GM19324 (cell line): ENCODE results near the gene SIGLEC9.

ENCODE experiments used
- ATAC-seq: cut with Tn5 transposase; IDR thresholded peaks from one replicate; pipeline ENCODE4 v1.9.1; 2021; ENCODE audit warnings: mild to moderate bottlenecking, moderate library complexity; ENCODE audit not compliant: unreplicated experiment, low FRiP score

The SIGLEC9 gene

DNA sequence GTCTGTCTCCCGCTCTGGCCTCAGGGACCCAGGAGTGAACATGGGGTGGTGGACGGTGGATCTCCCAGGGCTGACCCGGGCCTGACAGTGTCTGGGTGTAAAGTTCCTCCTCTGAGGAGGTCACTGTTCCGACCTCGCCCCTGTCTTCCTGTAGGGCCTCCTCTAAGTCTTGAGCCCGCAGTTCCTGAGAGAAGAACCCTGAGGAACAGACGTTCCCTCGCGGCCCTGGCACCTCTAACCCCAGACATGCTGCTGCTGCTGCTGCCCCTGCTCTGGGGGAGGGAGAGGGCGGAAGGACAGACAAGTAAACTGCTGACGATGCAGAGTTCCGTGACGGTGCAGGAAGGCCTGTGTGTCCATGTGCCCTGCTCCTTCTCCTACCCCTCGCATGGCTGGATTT is at the start of gene SIGLEC9:
Gene SIGLEC9 (plus strand): TSS at position 178 of the 400 bp plus-strand sequence. CDS start 69 bp downstream, at position 247.
- no peak for ATAC-seq

DNA sequence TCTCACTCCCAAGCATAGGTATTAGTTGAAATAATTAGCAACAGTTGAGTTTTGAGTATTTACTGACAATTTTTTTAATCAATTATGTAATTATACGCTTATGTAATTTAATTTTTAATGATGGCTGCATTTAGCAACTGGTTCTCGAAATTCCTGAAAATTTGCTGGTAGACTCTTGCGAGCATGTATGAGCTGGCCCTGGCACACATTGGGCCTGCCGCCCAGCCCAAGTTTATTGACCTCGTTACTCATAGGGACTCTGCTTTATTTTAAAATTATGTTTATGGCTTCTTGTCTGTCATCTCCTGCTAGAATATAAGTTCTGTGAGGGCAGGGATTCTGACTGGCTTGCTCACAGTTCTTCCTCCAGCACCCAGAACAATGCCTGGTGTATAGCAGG is 48.7 kb upstream of the SIGLEC9 start:
- no peak for ATAC-seq

DNA sequence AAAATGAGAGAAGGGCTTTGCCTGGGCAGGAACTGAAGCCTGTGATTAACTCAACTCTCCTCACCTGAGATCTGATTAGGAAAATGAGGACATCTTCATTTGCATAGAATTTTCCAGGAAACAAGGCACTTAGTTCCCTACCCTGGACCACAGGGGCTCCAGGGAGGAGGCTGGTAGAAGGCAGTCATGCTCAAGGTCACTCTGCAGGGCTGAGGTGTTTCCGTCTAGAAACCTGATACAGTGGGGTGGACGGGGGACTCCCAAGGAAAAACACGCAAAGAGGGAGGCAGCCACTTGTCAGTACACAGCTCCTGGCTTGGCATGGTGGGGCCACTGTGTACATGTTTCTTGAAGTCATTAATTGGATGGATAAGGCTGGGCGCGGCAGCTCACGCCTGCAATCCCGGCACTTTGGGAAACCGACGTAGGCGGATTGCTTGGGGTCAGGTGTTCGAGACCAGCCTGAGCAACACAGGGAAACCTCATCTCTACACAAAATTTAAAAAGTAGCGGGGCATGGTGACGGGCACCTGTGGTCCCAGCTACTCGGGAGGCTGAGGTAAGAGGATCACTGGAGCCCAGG is 48.0 kb upstream of the SIGLEC9 start:
- ATAC-seq: no peak

DNA sequence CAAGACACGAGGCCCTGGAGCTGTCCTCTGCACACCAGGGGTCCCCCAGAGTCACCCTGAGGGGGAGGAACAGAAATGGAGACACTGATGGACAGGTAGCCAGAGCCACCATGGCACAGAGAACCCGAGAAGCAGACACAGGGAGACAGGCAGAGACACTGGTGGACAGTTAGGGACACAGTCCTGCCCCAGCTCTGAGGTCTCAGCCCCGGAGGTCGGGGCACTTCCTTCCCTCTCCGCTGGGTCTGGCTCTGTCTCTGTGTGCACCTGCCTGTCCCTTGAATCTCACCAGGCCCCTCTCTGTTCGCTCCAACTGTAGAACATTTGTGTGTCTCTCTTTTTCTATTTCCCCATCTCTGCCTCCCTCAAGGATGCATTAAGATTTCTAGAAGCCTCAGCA is 46.6 kb upstream of the SIGLEC9 start:
- no peak for ATAC-seq

DNA sequence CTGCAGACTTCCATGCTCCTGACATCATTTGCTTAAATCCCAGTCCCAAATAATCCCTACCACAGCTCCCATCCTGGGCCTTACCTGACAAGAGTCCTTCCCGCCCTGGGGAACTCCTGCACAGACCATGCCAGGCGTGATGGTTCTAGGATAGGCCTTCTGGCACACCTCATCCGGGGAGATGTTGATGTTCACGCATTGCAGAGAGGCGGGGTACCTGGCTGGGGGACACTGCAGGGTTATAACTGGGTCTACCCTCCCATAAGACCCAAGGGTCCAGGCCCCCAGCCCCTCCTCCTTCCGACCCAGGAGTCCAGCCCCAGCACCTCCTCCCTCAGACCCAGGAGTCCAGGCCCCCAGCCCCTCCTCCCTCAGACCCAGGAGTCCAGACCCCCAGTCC is 46.0 kb upstream of the SIGLEC9 start:
- no peak for ATAC-seq

DNA sequence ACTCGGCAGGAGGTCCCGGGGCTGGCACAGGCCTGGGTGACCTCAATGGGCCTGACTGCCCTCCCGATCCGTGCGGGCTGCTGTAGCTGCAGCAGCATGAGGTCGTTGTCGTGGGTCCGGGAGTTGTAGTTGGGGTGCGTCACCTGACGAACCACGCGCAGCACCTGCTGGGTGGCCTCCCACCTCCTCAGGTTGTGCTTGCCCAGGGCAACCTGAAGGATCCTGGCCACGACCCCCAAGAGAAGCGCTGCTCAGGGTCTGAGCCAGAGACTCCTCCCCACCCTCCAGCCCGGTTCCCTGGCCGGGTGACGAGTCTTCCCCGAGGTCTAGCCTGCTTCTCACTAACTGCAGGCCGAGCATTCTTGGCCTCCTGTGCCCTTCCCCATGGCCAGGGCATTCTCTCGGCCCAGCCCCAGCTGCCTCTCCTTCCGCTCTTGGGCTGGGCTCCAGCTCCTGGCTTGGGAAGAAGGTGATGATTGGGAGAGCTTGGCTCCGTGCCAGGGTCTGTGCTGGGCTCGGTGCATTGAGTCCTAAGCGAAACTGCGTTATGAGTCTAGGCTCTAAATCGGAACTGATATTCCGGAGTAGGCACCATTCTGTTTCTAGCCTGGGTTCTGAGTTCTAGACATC is 45.1 kb upstream of the SIGLEC9 start:
- ATAC-seq: no peak

DNA sequence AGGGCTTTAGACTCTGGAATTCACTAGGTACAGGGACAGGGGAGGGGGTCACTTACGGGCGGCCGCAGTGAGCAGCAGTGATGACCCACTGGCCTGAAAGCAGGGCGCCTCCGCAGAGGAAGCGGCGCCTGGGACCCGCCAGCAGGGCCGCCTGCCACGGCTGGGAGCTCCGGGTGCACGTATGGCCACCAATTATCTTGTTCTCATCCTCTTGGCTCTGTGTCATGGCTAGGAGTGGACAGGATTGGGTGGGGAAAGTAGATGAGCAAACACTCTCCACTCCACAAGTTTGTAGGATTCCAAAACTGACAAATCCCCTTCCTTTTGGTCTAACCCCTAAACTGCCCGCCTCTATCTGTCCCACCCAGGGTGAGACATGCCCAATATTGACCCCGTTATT is 43.2 kb upstream of the SIGLEC9 start:
- ATAC-seq: no peak

DNA sequence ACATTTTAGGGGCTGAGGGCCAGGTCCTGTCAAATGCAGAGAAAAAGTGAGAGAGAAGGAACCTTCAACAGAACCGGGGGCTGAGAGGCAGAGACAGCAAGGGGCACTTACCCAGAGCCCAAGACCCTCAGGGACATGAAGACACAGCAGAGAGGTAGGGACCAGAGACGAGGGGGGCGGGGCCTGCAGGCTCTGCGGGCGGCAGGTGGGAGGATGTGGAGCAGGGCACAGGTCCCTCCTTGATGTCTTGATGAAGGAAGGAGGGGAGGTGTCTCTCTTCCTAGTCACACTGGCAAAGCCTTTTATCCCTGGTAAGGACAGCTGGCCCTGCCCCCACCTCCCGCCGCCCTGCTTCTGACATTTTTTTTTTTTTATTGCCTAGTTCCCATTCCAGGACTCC is 42.1 kb upstream of the SIGLEC9 start, which contains the start of gene KLK14:
Gene KLK14 (minus strand): TSS at position 277 of the 400 bp plus-strand sequence. CDS start 273 bp downstream, at position 4.
- ATAC-seq: no peak

DNA sequence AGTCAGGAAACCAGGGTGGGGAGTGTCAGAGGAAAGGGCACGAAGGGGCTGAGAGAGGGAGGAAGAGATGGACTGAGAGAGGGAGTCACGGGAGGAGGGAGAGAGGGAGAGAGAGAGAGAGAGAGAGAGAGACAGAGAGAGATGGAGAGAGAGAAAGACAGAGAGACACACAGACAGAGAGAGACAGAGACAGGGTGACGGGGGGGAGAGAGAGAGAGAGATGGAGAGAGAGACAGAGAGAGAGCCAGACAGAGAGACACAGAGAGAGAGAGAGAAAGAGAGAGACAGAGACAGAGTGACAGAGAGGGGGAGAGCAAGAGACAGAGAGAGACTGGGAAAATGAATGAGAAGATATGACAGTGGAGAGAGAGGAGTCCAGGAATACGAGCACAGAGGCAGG is 41.5 kb upstream of the SIGLEC9 start:
- ATAC-seq: no peak

DNA sequence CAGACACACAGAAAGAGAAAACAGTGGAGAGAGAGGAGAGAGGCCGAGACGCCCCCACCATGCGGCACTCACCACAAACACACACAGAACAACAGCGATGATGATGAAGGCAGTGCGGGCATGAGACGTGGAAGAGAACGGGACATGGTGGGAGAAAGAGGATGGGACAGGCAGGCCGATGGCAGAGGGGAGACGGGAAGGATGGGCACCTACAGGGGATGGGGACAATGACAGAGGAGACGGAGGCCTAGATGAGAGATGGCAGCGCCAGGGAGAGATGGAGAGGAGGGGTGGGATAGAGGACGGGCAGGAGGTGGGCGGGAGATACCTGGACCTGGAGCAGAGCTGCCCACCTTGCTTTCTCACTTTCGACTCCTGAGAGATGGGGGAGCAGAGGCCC is 40.9 kb upstream of the SIGLEC9 start:
- no peak for ATAC-seq

DNA sequence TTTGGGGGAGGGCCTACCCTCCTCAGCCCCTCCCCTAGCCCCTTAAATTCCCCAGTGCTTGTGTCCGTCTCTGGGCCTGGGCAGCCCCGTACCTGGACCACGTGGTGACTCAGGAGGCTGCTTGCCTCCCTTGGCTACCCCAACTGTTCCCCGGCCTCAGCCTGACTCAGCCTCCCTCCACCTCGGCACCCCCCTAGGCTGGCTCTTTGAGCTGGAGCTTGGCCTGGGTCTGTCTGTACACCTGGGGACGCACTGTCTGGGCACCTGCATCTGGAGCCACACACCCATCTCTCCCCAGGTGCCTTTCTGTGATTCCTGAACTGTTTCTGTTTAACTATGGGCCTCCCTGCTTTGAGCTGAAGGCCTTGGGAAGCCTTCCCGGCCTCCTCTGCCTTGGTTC is 40.2 kb upstream of the SIGLEC9 start:
- ATAC-seq: no peak

DNA sequence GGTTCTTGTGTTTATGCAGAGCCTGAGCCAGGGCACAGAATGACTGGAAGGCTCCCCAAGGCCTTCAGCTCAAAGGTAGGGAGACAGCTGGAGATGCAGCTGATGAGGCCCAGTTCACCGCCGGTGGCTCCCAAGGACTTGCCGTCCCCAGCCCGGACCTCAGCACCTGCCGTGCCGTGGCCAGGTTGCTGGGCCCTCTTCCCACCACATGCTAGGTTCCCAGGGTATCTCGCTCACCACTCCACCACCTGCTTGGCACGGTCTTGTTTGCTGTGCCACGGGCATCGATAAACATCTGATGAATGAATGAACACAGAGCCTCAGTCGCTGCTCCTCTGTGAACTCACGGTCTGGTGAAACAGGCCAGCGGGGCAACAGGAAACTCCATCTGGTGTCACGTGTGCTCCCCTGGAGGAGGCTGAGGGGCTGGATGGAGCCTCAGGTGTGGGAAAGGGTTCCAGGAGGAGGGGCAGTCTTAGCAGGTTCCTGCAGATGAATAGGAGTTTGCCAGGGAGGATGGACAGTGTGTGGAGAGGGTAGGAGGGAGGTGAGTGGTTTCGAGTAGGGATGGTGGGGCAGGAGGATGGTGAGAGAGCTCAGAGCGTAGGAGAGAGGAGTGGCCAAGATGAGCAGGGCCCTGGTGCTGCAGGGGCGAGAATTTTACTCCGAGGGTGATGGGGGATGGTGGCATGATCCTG is 38.4 kb upstream of the SIGLEC9 start:
- no peak for ATAC-seq

DNA sequence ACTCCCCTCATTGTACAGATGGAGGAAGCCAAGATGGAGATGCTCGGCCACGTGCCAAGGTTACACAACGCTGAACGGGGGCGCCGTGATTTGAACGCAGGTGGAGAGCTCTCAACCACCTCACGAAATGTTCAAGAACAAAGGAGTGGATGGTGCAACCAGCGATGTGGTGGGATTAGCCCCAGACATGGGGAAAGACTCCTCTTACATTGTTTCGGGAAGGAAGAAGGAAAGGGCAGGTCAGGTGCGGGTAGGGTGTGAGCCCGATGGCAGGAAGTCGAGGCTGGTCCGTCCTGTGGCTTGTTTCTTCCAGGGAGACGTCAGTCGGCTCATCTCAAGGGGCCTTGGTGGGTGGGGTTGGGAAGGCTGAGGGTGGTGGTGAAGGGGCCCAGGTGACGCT is 34.9 kb upstream of the SIGLEC9 start:
- no peak for ATAC-seq

DNA sequence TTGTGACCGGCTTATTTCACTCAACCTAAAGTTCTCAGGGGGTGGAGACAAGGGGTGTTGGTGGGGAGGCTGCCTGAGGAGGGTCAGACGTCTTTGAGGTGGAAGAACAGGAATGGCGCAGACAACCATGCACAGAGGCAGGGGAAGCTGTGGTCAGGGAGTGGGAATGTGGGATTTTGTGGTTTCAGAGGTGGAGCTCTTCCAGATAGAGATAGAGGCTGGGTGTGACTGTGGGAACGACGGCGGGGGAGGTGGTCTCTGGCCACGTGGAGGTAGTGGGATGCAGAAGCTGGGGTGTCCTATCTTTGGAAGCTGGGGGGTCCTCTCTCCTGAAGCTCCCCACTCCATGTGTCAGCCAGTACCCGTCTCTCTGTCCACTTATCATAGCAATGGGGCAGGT is 34.2 kb upstream of the SIGLEC9 start:
- no peak for ATAC-seq

DNA sequence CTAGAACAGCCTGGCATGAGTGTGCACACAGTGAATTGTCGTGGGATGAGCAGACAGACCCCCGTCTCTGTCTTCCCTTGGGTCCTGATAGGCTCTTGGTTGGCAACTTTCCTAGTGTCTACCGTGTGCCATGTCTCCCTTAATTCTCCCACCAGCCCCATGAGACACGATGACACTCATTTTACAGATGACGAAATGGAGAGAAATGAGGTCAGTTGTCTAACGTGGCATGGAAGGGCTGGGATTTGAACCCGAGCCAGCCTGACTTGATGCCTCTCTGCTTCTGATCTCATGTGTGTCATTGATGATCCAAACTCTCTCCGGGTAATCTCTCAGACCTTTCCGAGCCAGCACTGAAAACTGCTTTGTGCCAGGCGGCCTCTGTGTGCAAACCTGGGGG is 33.6 kb upstream of the SIGLEC9 start:
- no peak for ATAC-seq

DNA sequence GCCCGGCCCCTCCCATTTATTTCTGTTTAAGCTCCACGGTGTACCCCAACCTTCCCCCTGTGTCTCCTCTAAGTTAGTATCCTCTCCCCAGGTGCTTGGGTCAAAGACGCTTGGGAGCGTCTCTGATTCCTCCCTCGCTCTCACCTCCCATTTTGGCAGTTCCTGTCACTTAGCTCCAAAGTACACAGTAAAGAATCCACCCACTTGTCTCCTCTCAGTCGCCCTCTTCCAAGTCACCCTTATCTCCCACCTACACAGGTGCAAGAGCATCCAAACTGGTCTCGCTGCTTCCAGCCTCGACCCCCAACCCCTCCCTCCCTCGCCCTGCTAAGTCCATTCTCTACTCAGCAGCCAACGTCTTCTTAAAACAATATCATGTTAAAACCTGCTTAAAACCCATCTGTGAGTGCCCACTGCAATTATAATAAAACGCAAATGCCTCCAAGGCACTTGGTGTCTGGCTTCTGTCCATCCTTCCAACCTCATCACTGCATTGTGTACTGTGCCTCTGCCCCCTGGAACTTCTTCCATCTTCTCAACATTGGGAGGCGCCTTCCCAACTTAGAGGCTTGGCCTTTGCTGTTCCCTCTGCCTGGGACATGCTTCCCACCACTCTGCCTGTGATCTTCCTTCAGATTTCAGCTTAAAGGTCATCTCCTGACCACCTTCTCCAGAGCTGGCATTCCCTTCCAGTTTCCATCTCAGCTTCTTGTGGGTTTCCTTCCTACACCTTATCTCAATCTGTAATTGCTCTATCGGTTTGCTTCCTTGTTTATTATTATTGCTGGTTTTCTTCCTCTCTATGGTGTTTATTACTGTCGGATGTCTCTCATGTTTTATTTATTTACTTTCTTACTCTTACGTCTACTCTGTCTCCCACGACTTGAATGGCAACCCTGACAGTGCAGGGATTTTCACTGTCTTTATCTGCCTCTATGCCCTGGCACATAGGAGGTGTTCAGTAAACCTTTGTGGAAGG is 32.5 kb upstream of the SIGLEC9 start:
- no peak for ATAC-seq

DNA sequence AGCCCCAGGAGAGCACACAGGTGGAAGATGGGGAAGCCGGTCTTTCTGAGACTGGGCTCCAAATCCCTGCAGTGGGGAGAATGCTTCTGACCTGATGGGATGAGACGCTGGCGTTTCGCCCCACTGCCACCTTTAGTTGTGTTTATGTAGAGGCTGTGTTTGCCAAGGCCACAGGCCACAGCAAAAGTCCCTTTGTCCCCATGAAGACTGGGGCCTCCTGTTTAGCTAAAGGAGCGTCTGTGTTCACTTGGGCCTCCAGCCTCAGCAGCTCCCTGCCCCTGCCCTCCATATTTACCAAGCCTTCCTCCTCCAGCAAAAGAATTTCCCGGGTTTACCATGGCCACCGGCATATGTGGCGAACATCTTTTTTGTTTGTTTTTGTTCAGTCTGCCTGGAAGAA is 31.6 kb upstream of the SIGLEC9 start:
- no peak for ATAC-seq

DNA sequence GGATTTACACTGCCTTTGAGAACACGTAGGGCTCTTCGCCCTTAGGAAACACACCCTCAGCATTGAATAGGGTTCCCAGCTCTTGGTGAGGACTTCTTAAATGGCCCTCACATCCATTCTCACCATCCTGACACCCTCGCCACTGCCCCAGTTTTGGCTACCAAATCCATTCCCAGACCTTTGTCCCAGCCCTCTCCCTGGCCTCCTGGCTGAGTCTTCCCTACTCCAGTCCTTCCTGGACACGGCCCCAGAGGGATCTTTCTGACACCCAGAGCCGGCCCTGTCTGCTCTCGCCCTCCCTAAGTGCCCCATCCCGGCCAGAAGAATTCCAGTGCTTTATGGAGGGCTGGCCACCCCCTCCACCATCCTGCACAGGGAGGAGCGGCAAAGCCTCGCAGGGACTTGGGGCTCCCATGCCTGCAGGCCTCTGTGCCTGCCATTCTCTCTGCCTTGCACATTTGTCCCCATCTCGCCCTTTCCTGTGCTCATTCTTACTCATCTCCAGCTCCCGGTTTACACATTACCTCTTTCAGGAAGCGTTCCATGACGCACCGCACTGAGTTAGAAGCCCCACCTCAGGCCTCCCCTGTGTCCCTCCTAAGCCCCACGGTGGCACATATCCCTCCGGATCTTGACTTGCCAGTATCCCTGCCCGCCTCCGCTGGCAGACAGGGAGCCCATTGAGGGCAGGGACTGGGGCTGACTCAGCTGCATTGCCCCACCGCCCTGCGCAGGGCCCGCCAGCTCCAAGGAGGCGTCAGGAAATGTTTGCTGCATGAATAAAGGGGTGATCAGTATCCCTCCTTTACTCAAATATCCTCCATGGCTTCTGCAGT is 31.0 kb upstream of the SIGLEC9 start:
- no peak for ATAC-seq

DNA sequence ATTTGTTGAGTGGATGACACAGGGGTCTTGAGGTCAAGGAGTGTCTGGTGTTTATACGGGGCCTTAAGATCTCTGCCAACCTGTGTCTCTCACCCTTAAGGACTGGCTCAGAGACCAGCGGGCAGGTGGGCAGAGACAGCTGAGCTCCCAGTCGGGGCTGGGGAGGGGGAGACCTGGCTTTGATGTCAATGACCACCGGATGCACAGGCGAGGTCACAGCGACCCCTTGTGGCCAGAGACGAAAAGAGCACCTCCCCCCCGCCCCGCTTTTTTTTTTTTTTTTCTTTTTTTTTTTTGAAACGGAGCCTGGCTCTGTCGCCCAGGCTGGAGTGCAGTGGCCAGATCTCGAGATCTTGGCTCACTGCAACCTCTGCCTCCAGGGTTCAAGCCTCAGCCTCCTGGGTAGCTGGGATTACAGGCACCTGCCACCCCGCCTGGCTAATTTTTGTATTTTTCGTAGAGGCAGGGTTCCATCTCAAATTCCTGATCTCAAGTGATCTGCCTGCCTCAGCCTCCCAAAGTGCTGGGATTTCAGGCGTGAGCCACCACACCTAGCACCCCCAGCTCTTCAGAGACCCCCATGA is 29.9 kb upstream of the SIGLEC9 start:
- no peak for ATAC-seq
